CD14-positive monocyte (primary cell): Measurements from ENCODE around the gene ATXN2. TPM values are rescaled to one million over a fixed set of nuclear protein-coding genes. Genes with fewer than 3 reads are reported as not detected.

Source experiments
- DNase-seq, 3 donors: peaks; one replicate each; pipeline ENCODE4 v3.0.0-alpha.2; 2011 to 2022
- H2AFZ ChIP-seq: 2 replicates; pipeline ENCODE4 v1.6.0; 2012; ENCODE audit warnings: mild to moderate bottlenecking, low read depth, low read length, inconsistent platforms; ENCODE audit not compliant: insufficient read depth, poor library complexity, severe bottlenecking
- H3K27ac ChIP-seq, 2 donors: 1 replicate in 1 of 2; 2 replicates in 1 of 2; pipeline ENCODE4 v1.5.1; 2012 to 2013; ENCODE audit warnings: low read length in 2 of 2, control low read depth in 1 of 2, inconsistent platforms in 1 of 2, low read depth in 1 of 2, mild to moderate bottlenecking in 1 of 2
- H3K27me3 ChIP-seq, 2 donors: one replicate each; pipeline versions ENCODE4 v1.6.0 to v1.6.1; 2011 to 2013; ENCODE audit warnings: low read length in 2 of 2; ENCODE audit not compliant: control insufficient read depth in 2 of 2, insufficient read depth in 2 of 2
- H3K36me3 ChIP-seq, 2 donors: replicated peaks in 1 of 2; 1 replicate in 1 of 2; 2 replicates in 1 of 2; pipeline versions ENCODE4 v1.5.1 to v1.6.1; 2012 to 2013; ENCODE audit warnings: low read length in 2 of 2, control low read depth in 1 of 2, inconsistent platforms in 1 of 2, mild to moderate bottlenecking in 1 of 2; ENCODE audit not compliant: insufficient read depth in 2 of 2, control insufficient read depth in 1 of 2
- H3K4me1 ChIP-seq, 2 donors: 1 replicate in 1 of 2; 2 replicates in 1 of 2; pipeline versions ENCODE4 v1.5.1 to v1.6.1; 2012 to 2013; ENCODE audit warnings: low read length in 2 of 2, control low read depth in 1 of 2, inconsistent platforms in 1 of 2, mild to moderate bottlenecking in 1 of 2, moderate library complexity in 1 of 2; ENCODE audit not compliant: insufficient read depth in 2 of 2, control insufficient read depth in 1 of 2
- H3K4me2 ChIP-seq: replicated peaks from 2 replicates; pipeline ENCODE3; 2012; ENCODE audit warnings: low read length, moderate library complexity, mild to moderate bottlenecking; ENCODE audit not compliant: poor library complexity, severe bottlenecking; ENCODE audit errors: extremely low read depth
- H3K4me3 ChIP-seq, 3 experiments: fragments of 200-600 bp in 1 of 3; sonication (generic) in 1 of 3; replicated peaks in 1 of 3; 1 replicate in 2 of 3; 2 replicates in 1 of 3; pipeline ENCODE4 v1.5.1; 2011 to 2013; ENCODE audit warnings: low read length in 3 of 3, mild to moderate bottlenecking in 3 of 3, control low read depth in 2 of 3, low read depth in 2 of 3, inconsistent platforms in 1 of 3, moderate library complexity in 1 of 3
- H3K79me2 ChIP-seq: 2 replicates; pipeline ENCODE4 v1.6.0; 2012; ENCODE audit warnings: mild to moderate bottlenecking, control low read depth, inconsistent platforms, low read length, moderate library complexity; ENCODE audit not compliant: insufficient read depth
- H3K9ac ChIP-seq: 2 replicates; pipeline ENCODE4 v1.6.0; 2017; ENCODE audit warnings: low read length, mild to moderate bottlenecking; ENCODE audit not compliant: insufficient read depth, poor library complexity, severe bottlenecking
- H3K9me3 ChIP-seq, 2 donors: replicated peaks in 1 of 2; 1 replicate in 1 of 2; 2 replicates in 1 of 2; pipeline versions ENCODE4 v1.5.1 to v1.6.1; 2012 to 2013; ENCODE audit warnings: low read length in 2 of 2, control low read depth in 1 of 2; ENCODE audit not compliant: control insufficient read depth in 1 of 2, insufficient read depth in 1 of 2
- H4K20me1 ChIP-seq: 2 replicates; pipeline ENCODE4 v1.6.0; 2012; ENCODE audit warnings: mild to moderate bottlenecking, low read length, control low read depth, moderate library complexity; ENCODE audit not compliant: insufficient read depth
- H3K27ac Mint-ChIP-seq, 7 donors: one replicate each; pipeline ENCODE4 v1.8.0; 2020; ENCODE audit warnings: mild to moderate bottlenecking in 7 of 7, mixed read lengths in 7 of 7, moderate library complexity in 6 of 7, inconsistent platforms in 2 of 7
- H3K27me3 Mint-ChIP-seq, 3 donors: one replicate each; pipeline ENCODE4 v1.8.0; 2021 to 2022; ENCODE audit warnings: low read depth in 3 of 3, mild to moderate bottlenecking in 3 of 3, mixed read lengths in 3 of 3, moderate library complexity in 3 of 3, inconsistent platforms in 1 of 3
- H3K36me3 Mint-ChIP-seq, 2 donors: one replicate each; pipeline ENCODE4 v1.8.0; 2020; ENCODE audit warnings: mixed read lengths in 2 of 2, inconsistent platforms in 1 of 2, mild to moderate bottlenecking in 1 of 2
- H3K4me1 Mint-ChIP-seq: one replicate; pipeline ENCODE4 v1.8.0; 2020; ENCODE audit warnings: mild to moderate bottlenecking, mixed read lengths
- H3K4me3 Mint-ChIP-seq, 2 donors: one replicate each; pipeline ENCODE4 v1.8.0; 2020; ENCODE audit warnings: mild to moderate bottlenecking in 2 of 2, mixed read lengths in 2 of 2, moderate library complexity in 1 of 2
- H3K9me3 Mint-ChIP-seq, 7 donors: one replicate each; pipeline ENCODE4 v1.8.0; 2020 to 2022; ENCODE audit warnings: mixed read lengths in 7 of 7, mild to moderate bottlenecking in 6 of 7, moderate library complexity in 6 of 7, inconsistent platforms in 2 of 7
- CTCF ChIP-seq: fragments of 200-600 bp; IDR thresholded peaks from one replicate; pipeline ENCODE4 v1.8.0; 2022; ENCODE audit warnings: antibody characterized with exemption, mild to moderate bottlenecking
- WGBS: methylation state at CpG from one replicate; pipeline ENCODE4 v1.1.5; 2013; ENCODE audit warnings: missing lambda C conversion rate; ENCODE audit not compliant: insufficient coverage; 5-methylcytosine and 5-hydroxymethylcytosine counted together
- intact Hi-C, 2 donors: fragments of 100-400 bp; cut with micrococcal nuclease; formaldehyde crosslinking; loops; one replicate each; pipeline versions ENCODE4 v1.15.0 to v1.15.1; 2023
- polyA plus RNA-seq, 3 donors: library from polyadenylated mRNA; depleted of rRNA in 1 of 3; unstranded in 2 of 3; stranded (reverse) in 1 of 3; fragments of 300-500 nt in 2 of 3; fragments of >200 nt in 1 of 3; fragmentation: Illumina TruSeq in 2 of 3; gene quantifications; 1 replicate in 2 of 3; 2 replicates in 1 of 3; pipeline ENCODE4 v1.2.3, GENCODE V29; 2012 to 2021

Gene ATXN2
- polyA plus RNA-seq, 3 donors = 4.3 to 28.8 (median 11.9) TPM

GRCh38 chr12:111574797-111575443 is 24.2 kb downstream of the ATXN2 start:
- DNase-seq = no peak
- Histone ChIP-seq H3K4me1 (peaks cover 6 to 18% of the 10 kb centered on the region in 2 donors), H3K9me3 (no peaks in the 10 kb centered on the region), H3K27me3 (no peaks in the 10 kb centered on the region), H3K27ac (no peak overlapping the region), H2AFZ (no peak overlapping the region), H3K36me3 (peaks cover 0 to 2% of the 10 kb centered on the region in 2 donors), H4K20me1 (peaks cover 97% of the 10 kb centered on the region), H3K9ac (no peak overlapping the region), H3K4me2 (no peak overlapping the region), H3K4me3 (no peak overlapping the region), H3K79me2 (peaks cover 94% of the 10 kb centered on the region)
- intact Hi-C loops = no loop called here
- Mint-ChIP-seq H3K4me3 (no peak overlapping the region), H3K27me3 (no peaks in the 10 kb centered on the region), H3K4me1 (peaks cover 24% of the 10 kb centered on the region), H3K27ac (peak overlapping the region in 2 of 7 donors; percentile 3 to 15), H3K36me3 (peaks cover 2 to 3% of the 10 kb centered on the region in 2 donors), H3K9me3 (no peaks in the 10 kb centered on the region)
- no peak for TF ChIP-seq CTCF
- no CpG with 5 or more reads among the region's 7 CpGs for WGBS

- Histone ChIP-seq H3K4me1 (peaks cover 6 to 14% of the 10 kb centered on the region in 2 donors), H3K9ac (no peak overlapping the region), H3K4me2 (no peak overlapping the region), H4K20me1 (peaks cover 97% of the 10 kb centered on the region), H3K27me3 (no peaks in the 10 kb centered on the region), H2AFZ (no peak overlapping the region), H3K4me3 (no peak overlapping the region), H3K36me3 (peaks cover 0 to 3% of the 10 kb centered on the region in 2 donors), H3K79me2 (peaks cover 95% of the 10 kb centered on the region), H3K9me3 (no peaks in the 10 kb centered on the region), H3K27ac (peak overlapping the region in 1 of 2 donors; percentile 26)
- Mint-ChIP-seq H3K4me1 (peaks cover 20% of the 10 kb centered on the region), H3K27me3 (no peaks in the 10 kb centered on the region), H3K36me3 (peaks cover 2 to 9% of the 10 kb centered on the region in 2 donors), H3K27ac (peak overlapping the region in 1 of 7 donors; percentile 31), H3K9me3 (no peaks in the 10 kb centered on the region), H3K4me3 (no peak overlapping the region)
- WGBS = no CpG with 5 or more reads among the region's 1 CpG
- DNase-seq = peak; percentile 10 to 37 (median 29)
- intact Hi-C loops = no loop called here
- no peak for TF ChIP-seq CTCF
Observed at GRCh38 chr12:111573476-111573875, 25.6 kb downstream of the ATXN2 start.
